Endothelial cell (in vitro differentiated cells): ENCODE data around the gene SLC18A3. TPM values are rescaled to one million over a fixed set of nuclear protein-coding genes. Genes with fewer than 3 reads are reported as not detected.

ENCODE experiments used
- DNase-seq: peaks from one replicate; pipeline ENCODE4 v3.0.0; 2021; ENCODE audit warnings: low spot score
- H3K27ac Mint-ChIP-seq: one replicate; pipeline ENCODE4 v1.8.0; 2021; ENCODE audit warnings: mixed read lengths, inconsistent platforms; ENCODE audit not compliant: unreplicated experiment
- H3K27me3 Mint-ChIP-seq: one replicate; pipeline ENCODE4 v1.8.0; 2021; ENCODE audit warnings: mild to moderate bottlenecking, moderate library complexity, mixed read lengths, inconsistent platforms; ENCODE audit not compliant: unreplicated experiment
- H3K36me3 Mint-ChIP-seq: one replicate; pipeline ENCODE4 v1.8.0; 2021; ENCODE audit warnings: mild to moderate bottlenecking, low read depth, mixed read lengths, inconsistent platforms; ENCODE audit not compliant: unreplicated experiment
- H3K4me1 Mint-ChIP-seq: one replicate; pipeline ENCODE4 v1.8.0; 2021; ENCODE audit warnings: mild to moderate bottlenecking, mixed read lengths, inconsistent platforms; ENCODE audit not compliant: unreplicated experiment
- H3K4me3 Mint-ChIP-seq: one replicate; pipeline ENCODE4 v1.8.0; 2021; ENCODE audit warnings: mild to moderate bottlenecking, mixed read lengths, inconsistent platforms; ENCODE audit not compliant: unreplicated experiment
- H3K9me3 Mint-ChIP-seq: one replicate; pipeline ENCODE4 v1.8.0; 2021; ENCODE audit warnings: mixed read lengths, inconsistent platforms; ENCODE audit not compliant: unreplicated experiment
- CTCF ChIP-seq: fragments of 200-600 bp; sonication (generic); IDR thresholded peaks from one replicate; pipeline ENCODE4 v1.5.0; 2021; ENCODE audit warnings: antibody characterized with exemption; ENCODE audit not compliant: unreplicated experiment
- total RNA-seq: library from RNA; stranded (reverse); fragmentation: NEBNext Ultra II Directional; extraction: Animal tissue kit (Norgen Biotek cat#: 25700); gene quantifications from one replicate; pipeline ENCODE4 v1.2.1, GENCODE V29; 2021; ENCODE audit not compliant: unreplicated experiment

Gene SLC18A3
- total RNA-seq, 1 donor from 2014 or later = 0.72 TPM

DNA sequence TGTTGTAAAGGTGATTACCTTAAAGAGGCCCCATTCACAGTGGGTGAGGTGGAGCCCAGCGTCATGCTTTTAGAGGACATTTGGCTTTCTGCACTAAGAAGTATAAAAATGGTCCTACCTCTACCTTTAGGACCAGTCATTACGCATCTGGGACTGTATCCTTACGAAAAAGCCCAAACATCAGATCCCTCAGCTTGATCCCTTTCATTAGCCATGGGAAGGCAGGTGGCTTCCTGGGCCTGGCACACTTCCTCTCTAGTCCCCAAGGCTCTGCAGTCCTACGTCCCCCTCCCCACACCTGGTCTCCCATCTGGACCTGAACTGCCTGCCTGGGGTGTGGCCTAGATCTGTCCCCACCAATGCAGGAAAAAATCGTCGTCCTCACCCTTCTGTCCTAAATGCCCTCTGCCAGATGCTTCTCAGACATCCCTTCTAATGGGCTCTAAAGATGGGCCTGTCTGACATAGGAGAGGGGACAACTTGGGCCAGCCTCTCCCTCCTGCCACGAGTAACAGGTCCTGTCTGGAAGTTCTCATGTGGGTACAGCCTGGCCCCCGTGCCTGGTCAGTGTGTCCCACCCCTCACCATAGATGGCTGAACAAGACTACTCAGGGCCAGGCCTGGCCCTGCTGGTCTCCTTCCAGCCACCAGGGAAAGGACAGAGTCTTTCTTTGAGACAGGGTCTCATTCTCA lies 11.8 kb upstream of the SLC18A3 start:
- DNase-seq = no peak
- Mint-ChIP-seq H3K36me3 (no peaks in the 10 kb centered on the region), H3K4me1 (peaks cover 26% of the 10 kb centered on the region), H3K9me3 (no peaks in the 10 kb centered on the region), H3K4me3 (no peak overlapping the region), H3K27me3 (peaks cover 12% of the 10 kb centered on the region), H3K27ac (no peak overlapping the region)
- no peak for TF ChIP-seq CTCF

- H3K4me1 Mint-ChIP-seq = peaks cover 26% of the 10 kb centered on the region
- no peak overlapping the region for H3K27ac Mint-ChIP-seq
- peaks cover 12% of the 10 kb centered on the region for H3K27me3 Mint-ChIP-seq
- H3K9me3 Mint-ChIP-seq = no peaks in the 10 kb centered on the region
- no peak overlapping the region for H3K4me3 Mint-ChIP-seq
- no peak for DNase-seq
- TF ChIP-seq CTCF = no peak
- H3K36me3 Mint-ChIP-seq = no peaks in the 10 kb centered on the region
Observed at GRCh38 chr10:49598986-49599385, 11.1 kb upstream of the SLC18A3 start.

DNA sequence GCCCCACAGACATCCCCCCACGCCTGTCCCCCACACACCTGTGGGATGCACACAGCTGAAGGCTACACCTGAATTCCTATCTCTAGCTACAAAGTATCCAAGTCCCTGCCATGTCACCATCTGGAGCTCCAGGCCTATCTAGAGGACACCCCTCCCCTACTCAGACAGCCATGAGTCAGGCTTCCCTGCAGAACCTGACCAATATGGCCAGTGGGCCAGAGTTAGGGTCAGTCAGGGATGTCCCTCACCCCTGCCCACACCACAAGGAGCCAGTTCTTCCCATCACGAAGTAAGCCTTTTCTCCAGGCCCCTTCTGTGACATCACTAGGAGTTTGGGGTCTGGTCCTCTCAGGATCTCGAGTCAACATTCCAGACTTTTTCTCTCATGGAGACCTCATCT lies 10.6 kb upstream of the SLC18A3 start:
- no peak for TF ChIP-seq CTCF

GRCh38 chr10:49600046-49600445 lies 10.1 kb upstream of the SLC18A3 start:
- Mint-ChIP-seq H3K9me3 (no peaks in the 10 kb centered on the region), H3K4me3 (no peak overlapping the region), H3K27ac (no peak overlapping the region), H3K4me1 (peaks cover 20% of the 10 kb centered on the region), H3K36me3 (no peaks in the 10 kb centered on the region), H3K27me3 (peaks cover 12% of the 10 kb centered on the region)
- TF ChIP-seq CTCF = no peak
- DNase-seq = no peak

More for the DNA sequence above, 10.6 kb upstream of the SLC18A3 start:
- no peak overlapping the region for H3K4me3 Mint-ChIP-seq
- no peaks in the 10 kb centered on the region for H3K36me3 Mint-ChIP-seq
- peaks cover 24% of the 10 kb centered on the region for H3K4me1 Mint-ChIP-seq
- H3K27me3 Mint-ChIP-seq = peaks cover 12% of the 10 kb centered on the region
- H3K27ac Mint-ChIP-seq = no peak overlapping the region
- H3K9me3 Mint-ChIP-seq = no peaks in the 10 kb centered on the region
- DNase-seq = no peak

GRCh38 chr10:49600781-49601400 lies 9.2 kb upstream of the SLC18A3 start:
- DNase-seq = no peak

More at GRCh38 chr10:49600781-49601400, 9.2 kb upstream of the SLC18A3 start:
- H3K27me3 Mint-ChIP-seq = peaks cover 11% of the 10 kb centered on the region
- H3K4me1 Mint-ChIP-seq = peaks cover 11% of the 10 kb centered on the region
- peaks cover 3% of the 10 kb centered on the region for H3K36me3 Mint-ChIP-seq
- TF ChIP-seq CTCF = no peak
- no peak overlapping the region for H3K27ac Mint-ChIP-seq
- no peak overlapping the region for H3K4me3 Mint-ChIP-seq
- no peaks in the 10 kb centered on the region for H3K9me3 Mint-ChIP-seq
